Natural killer cell (primary cell): ENCODE results near the gene TMEM229A. TPM values are rescaled to one million over a fixed set of nuclear protein-coding genes. Genes with fewer than 3 reads are reported as not detected.
"Not testable (repeated sequence)": the region's sequence is repeated elsewhere in the genome, so short reads cannot be mapped to it uniquely, and the experiment has no call there.

ENCODE experiments used
- ATAC-seq, 3 donors: fragments of 150-1000 bp in 2 of 3; fragments of 200-7000 bp in 1 of 3; cut with Tn5 transposase; 1 replicate in 1 of 3; 2 replicates in 2 of 3; pipeline ENCODE4 v1.10.0; 2021; ENCODE audit warnings: mild to moderate bottlenecking in 2 of 3, moderate library complexity in 2 of 3
- DNase-seq, 2 donors: peaks; one replicate each; pipeline versions ENCODE4 v3.0.0 to v3.0.0-alpha.2; 2013 to 2021; ENCODE audit warnings: mixed read lengths in 1 of 2
- H3K27ac ChIP-seq: one replicate; pipeline ENCODE4 v1.5.1; 2013; ENCODE audit warnings: mild to moderate bottlenecking, low read length
- H3K27me3 ChIP-seq: one replicate; pipeline ENCODE4 v1.6.1; 2013; ENCODE audit warnings: low read length; ENCODE audit not compliant: control insufficient read depth, insufficient read depth
- H3K36me3 ChIP-seq: one replicate; pipeline ENCODE4 v1.6.1; 2013; ENCODE audit warnings: low read length; ENCODE audit not compliant: control insufficient read depth, insufficient read depth
- H3K4me1 ChIP-seq: one replicate; pipeline ENCODE4 v1.6.1; 2013; ENCODE audit warnings: low read length; ENCODE audit not compliant: control insufficient read depth, insufficient read depth
- H3K4me3 ChIP-seq: one replicate; pipeline ENCODE4 v1.5.1; 2013; ENCODE audit warnings: low read length
- H3K9me3 ChIP-seq: one replicate; pipeline ENCODE4 v1.6.1; 2013; ENCODE audit warnings: low read length; ENCODE audit not compliant: control insufficient read depth, insufficient read depth
- H3K27ac Mint-ChIP-seq, 2 donors: one replicate each; pipeline ENCODE4 v1.8.0; 2022; ENCODE audit warnings: mild to moderate bottlenecking in 2 of 2, mixed read lengths in 2 of 2, moderate library complexity in 1 of 2
- H3K27me3 Mint-ChIP-seq, 2 donors: one replicate each; pipeline ENCODE4 v1.8.0; 2022; ENCODE audit warnings: low read depth in 2 of 2, mixed read lengths in 2 of 2
- H3K36me3 Mint-ChIP-seq: one replicate; pipeline ENCODE4 v1.8.0; 2022; ENCODE audit warnings: mixed read lengths
- H3K4me1 Mint-ChIP-seq, 2 donors: one replicate each; pipeline ENCODE4 v1.8.0; 2022; ENCODE audit warnings: mixed read lengths in 2 of 2
- H3K4me3 Mint-ChIP-seq: one replicate; pipeline ENCODE4 v1.8.0; 2022; ENCODE audit warnings: mild to moderate bottlenecking, moderate library complexity, mixed read lengths
- H3K9me3 Mint-ChIP-seq, 2 donors: one replicate each; pipeline ENCODE4 v1.8.0; 2022; ENCODE audit warnings: mixed read lengths in 2 of 2
- CTCF ChIP-seq: fragments of 200-600 bp; IDR thresholded peaks from one replicate; pipeline ENCODE4 v1.8.0; 2022; ENCODE audit warnings: antibody characterized with exemption
- WGBS: methylation state at CpG from one replicate; pipeline ENCODE4 v1.1.7; 2013; ENCODE audit warnings: missing lambda C conversion rate; ENCODE audit not compliant: insufficient coverage; 5-methylcytosine and 5-hydroxymethylcytosine counted together
- intact Hi-C: fragments of 100-400 bp; cut with micrococcal nuclease; formaldehyde crosslinking; loops from one replicate; pipeline ENCODE4 v1.14.2; 2022
- total RNA-seq, 4 donors: library from RNA; stranded (reverse); fragments of 120-200 nt in 1 of 4; gene quantifications; one replicate each; pipeline versions ENCODE4 v1.2.3 to v1.2.4, GENCODE V29; 2013 to 2022

The TMEM229A gene
- total RNA-seq, 3 donors from 2014 or later (not counting 1 experiment from before 2014, with no cell fraction given): not detected

GRCh38 chr7:124020060-124020459, 12.8 kb downstream of the TMEM229A start:
- no peak for TF ChIP-seq CTCF
- no peak overlapping the region for H3K4me3 ChIP-seq
- 73% methylated on average over 1 of the region's 1 CpG for WGBS

DNA sequence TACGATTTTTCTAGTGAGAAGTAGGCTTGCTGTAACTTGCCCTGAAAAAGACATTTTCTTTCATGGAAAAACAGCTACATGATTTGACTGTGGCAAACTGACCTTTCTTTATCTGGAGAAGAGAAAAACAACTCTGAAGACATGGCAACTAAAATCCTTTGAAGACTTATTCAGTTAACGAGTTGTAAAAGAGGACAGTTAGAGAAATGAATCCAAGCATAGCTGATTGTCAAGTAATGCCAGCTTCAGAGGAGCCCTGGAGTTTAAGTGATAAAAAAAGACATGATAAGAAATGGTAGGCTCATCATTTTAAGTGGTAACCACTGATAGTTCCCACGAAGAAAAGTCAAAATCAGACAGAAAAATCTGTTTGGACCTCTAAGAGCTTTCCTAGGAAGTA, 19.6 kb downstream of the TMEM229A start:
- no peak for ATAC-seq
- H3K27ac ChIP-seq: no peak overlapping the region
- Mint-ChIP-seq H3K9me3 (peaks cover 0 to 7% of the 10 kb centered on the region in 2 donors), H3K36me3 (no peaks in the 10 kb centered on the region), H3K4me1 (no peaks in the 10 kb centered on the region), H3K27me3 (no peaks in the 10 kb centered on the region), H3K4me3 (no peak overlapping the region), H3K27ac (no peak overlapping the region)
- no peaks in the 10 kb centered on the region for H3K36me3 ChIP-seq
- no peak overlapping the region for H3K4me3 ChIP-seq
- 62% methylated on average over 2 of the region's 3 CpGs for WGBS
- no peak for DNase-seq
- no peaks in the 10 kb centered on the region for H3K4me1 ChIP-seq
- no peak for TF ChIP-seq CTCF
- H3K9me3 ChIP-seq: no peaks in the 10 kb centered on the region
- intact Hi-C loops: no loop called here
- H3K27me3 ChIP-seq: no peaks in the 10 kb centered on the region

More at GRCh38 chr7:124020060-124020459, 12.8 kb downstream of the TMEM229A start:
- no peak for ATAC-seq
- no peak for DNase-seq
- no peak overlapping the region for H3K27ac ChIP-seq
- H3K27me3 ChIP-seq: no peaks in the 10 kb centered on the region
- Mint-ChIP-seq H3K27ac (no peak overlapping the region), H3K4me1 (no peaks in the 10 kb centered on the region), H3K27me3 (no peaks in the 10 kb centered on the region), H3K4me3 (no peak overlapping the region), H3K36me3 (no peaks in the 10 kb centered on the region), H3K9me3 (peaks cover 7 to 9% of the 10 kb centered on the region in 2 donors)
- intact Hi-C loops: no loop called here
- H3K4me1 ChIP-seq: no peaks in the 10 kb centered on the region
- H3K9me3 ChIP-seq: no peaks in the 10 kb centered on the region
- no peaks in the 10 kb centered on the region for H3K36me3 ChIP-seq

- Mint-ChIP-seq H3K36me3 (no peaks in the 10 kb centered on the region), H3K27me3 (no peaks in the 10 kb centered on the region), H3K4me1 (no peaks in the 10 kb centered on the region), H3K9me3 (peaks cover 0 to 7% of the 10 kb centered on the region in 2 donors), H3K27ac (no peak overlapping the region), H3K4me3 (no peak overlapping the region)
- Histone ChIP-seq H3K4me1 (no peaks in the 10 kb centered on the region), H3K27ac (no peak overlapping the region), H3K9me3 (no peaks in the 10 kb centered on the region), H3K36me3 (no peaks in the 10 kb centered on the region), H3K4me3 (no peak overlapping the region), H3K27me3 (no peaks in the 10 kb centered on the region)
- 87% methylated on average over 2 of the region's 3 CpGs for WGBS
- intact Hi-C loops: no loop called here
- ATAC-seq (no peak), DNase-seq (no peak)
- TF ChIP-seq CTCF: no peak
Observed at GRCh38 chr7:124012864-124013263, 20.0 kb downstream of the TMEM229A start.

DNA sequence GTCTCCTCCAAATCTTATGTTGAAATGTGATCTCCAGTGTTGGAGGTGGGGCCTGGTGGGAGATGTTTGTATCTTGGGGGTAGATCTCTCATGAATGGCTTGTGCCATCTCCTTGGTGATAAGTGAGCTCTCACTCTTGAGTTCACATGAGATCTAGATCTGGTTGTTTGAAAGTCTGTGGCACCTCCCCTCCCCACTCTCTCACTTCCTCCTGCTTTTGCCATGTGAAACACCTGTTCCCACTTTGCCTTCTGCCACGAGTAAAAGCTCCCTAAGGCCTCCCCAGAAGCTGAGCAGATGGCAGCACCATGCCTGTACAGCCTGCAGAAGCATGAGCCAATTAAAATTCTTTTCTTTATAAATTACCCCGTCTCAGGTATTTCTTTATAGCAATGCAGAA, 23.5 kb downstream of the TMEM229A start:
- H3K4me1 Mint-ChIP-seq: no peaks in the 10 kb centered on the region
- Histone ChIP-seq H3K36me3 (no peaks in the 10 kb centered on the region), H3K27me3 (no peaks in the 10 kb centered on the region), H3K27ac (no peak overlapping the region), H3K4me1 (no peaks in the 10 kb centered on the region), H3K4me3 (no peak overlapping the region), H3K9me3 (no peaks in the 10 kb centered on the region)
- no peak overlapping the region for H3K27ac Mint-ChIP-seq
- H3K9me3 Mint-ChIP-seq: peaks cover 0 to 2% of the 10 kb centered on the region in 2 donors
- H3K27me3 Mint-ChIP-seq: no peaks in the 10 kb centered on the region
- ATAC-seq (no peak), DNase-seq (no peak)
- H3K4me3 Mint-ChIP-seq: no peak overlapping the region
- WGBS: 11% methylated on average over 1 of the region's 2 CpGs
- no peaks in the 10 kb centered on the region for H3K36me3 Mint-ChIP-seq
- TF ChIP-seq CTCF: no peak
- intact Hi-C loops: no loop called here

DNA sequence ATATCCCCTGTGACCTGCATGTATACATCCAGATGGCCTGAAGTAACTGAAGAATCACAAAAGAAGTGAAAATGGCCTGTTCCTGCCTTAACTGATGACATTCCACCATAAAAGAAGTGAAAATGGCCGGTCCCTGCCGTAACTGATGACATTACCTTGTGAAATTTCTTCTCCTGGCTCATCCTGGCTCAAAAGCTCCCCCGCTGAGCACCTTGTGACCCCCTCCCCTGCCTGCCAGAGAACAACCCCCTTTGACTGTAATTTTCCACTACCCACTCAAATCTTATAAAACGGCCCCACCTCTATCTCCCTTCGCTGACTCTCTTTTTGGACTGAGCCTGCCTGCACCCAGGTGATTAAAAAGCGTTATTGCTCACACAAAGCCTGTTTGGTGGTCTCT, 24.6 kb downstream of the TMEM229A start:
- H3K36me3 Mint-ChIP-seq, intact Hi-C loops, H3K4me3 Mint-ChIP-seq, DNase-seq, H3K4me1 Mint-ChIP-seq, H3K9me3 Mint-ChIP-seq, H3K27me3 ChIP-seq, H3K27me3 Mint-ChIP-seq, H3K27ac Mint-ChIP-seq, H3K4me1 ChIP-seq, H3K27ac ChIP-seq, H3K4me3 ChIP-seq, H3K9me3 ChIP-seq, H3K36me3 ChIP-seq, ATAC-seq: not testable (repeated sequence)
- WGBS: 81% methylated on average over 6 of the region's 6 CpGs
